ENCODE results near the gene TDRD9. TPM values are rescaled to one million over a fixed set of nuclear protein-coding genes. Genes with fewer than 3 reads are reported as not detected.

Gene TDRD9
- total RNA-seq, 1 donor from 2014 or later, result not detected

- Mint-ChIP-seq H3K9me3 (ENCODE audit: unreplicated experiment) (no peaks in the 10 kb centered on the region), H3K27me3 (ENCODE audit: unreplicated experiment) (no peaks in the 10 kb centered on the region), H3K4me3 (ENCODE audit: unreplicated experiment) (no peak overlapping the region), H3K27ac (ENCODE audit: unreplicated experiment) (peak overlapping the region; percentile 52), H3K36me3 (ENCODE audit: low read depth, unreplicated experiment) (no peaks in the 10 kb centered on the region), H3K4me1 (ENCODE audit: unreplicated experiment) (peaks cover 10% of the 10 kb centered on the region)
- TF ChIP-seq CTCF (IDR thresholded peaks at IDR 0.05; ENCODE audit: unreplicated experiment), result no peak
- no peak for DNase-seq (ENCODE audit: low spot score)
Measured at GRCh38 chr14:104049576-104050240, 121.5 kb downstream of the TDRD9 start.

GRCh38 chr14:104051092-104051813, 123.0 kb downstream of the TDRD9 start:
- Mint-ChIP-seq H3K27ac (ENCODE audit: unreplicated experiment) (no peak overlapping the region), H3K4me3 (ENCODE audit: unreplicated experiment) (no peak overlapping the region), H3K27me3 (ENCODE audit: unreplicated experiment) (peaks cover 2% of the 10 kb centered on the region), H3K36me3 (ENCODE audit: low read depth, unreplicated experiment) (no peaks in the 10 kb centered on the region), H3K9me3 (ENCODE audit: unreplicated experiment) (no peaks in the 10 kb centered on the region), H3K4me1 (ENCODE audit: unreplicated experiment) (peaks cover 10% of the 10 kb centered on the region)
- no peak for DNase-seq (ENCODE audit: low spot score)
- TF ChIP-seq CTCF (IDR thresholded peaks at IDR 0.05; ENCODE audit: unreplicated experiment), result no peak

- Mint-ChIP-seq H3K4me1 (ENCODE audit: unreplicated experiment) (no peaks in the 10 kb centered on the region), H3K4me3 (ENCODE audit: unreplicated experiment) (no peak overlapping the region), H3K27me3 (ENCODE audit: unreplicated experiment) (peaks cover 2% of the 10 kb centered on the region), H3K27ac (ENCODE audit: unreplicated experiment) (no peak overlapping the region), H3K36me3 (ENCODE audit: low read depth, unreplicated experiment) (no peaks in the 10 kb centered on the region), H3K9me3 (ENCODE audit: unreplicated experiment) (no peaks in the 10 kb centered on the region)
- no peak for DNase-seq (ENCODE audit: low spot score)
- no peak for TF ChIP-seq CTCF (IDR thresholded peaks at IDR 0.05; ENCODE audit: unreplicated experiment)
Measured at GRCh38 chr14:104054222-104054905, 126.1 kb downstream of the TDRD9 start.

GRCh38 chr14:104062281-104062680, 134.0 kb downstream of the TDRD9 start:
- no peaks in the 10 kb centered on the region for H3K4me1 Mint-ChIP-seq (ENCODE audit: unreplicated experiment)
- H3K27me3 Mint-ChIP-seq (ENCODE audit: unreplicated experiment), result no peaks in the 10 kb centered on the region
- H3K9me3 Mint-ChIP-seq (ENCODE audit: unreplicated experiment), result peaks cover 4% of the 10 kb centered on the region
- peaks cover 4% of the 10 kb centered on the region for H3K36me3 Mint-ChIP-seq (ENCODE audit: low read depth, unreplicated experiment)
- H3K4me3 Mint-ChIP-seq (ENCODE audit: unreplicated experiment), result no peak overlapping the region
- no peak for DNase-seq (ENCODE audit: low spot score)
- TF ChIP-seq CTCF (IDR thresholded peaks at IDR 0.05; ENCODE audit: unreplicated experiment), result no peak
- no peak overlapping the region for H3K27ac Mint-ChIP-seq (ENCODE audit: unreplicated experiment)
